ENCODE results near the gene PCSK7. TPM values are rescaled to one million over a fixed set of nuclear protein-coding genes. Genes with fewer than 3 reads are reported as not detected.
"Not testable (repeated sequence)": the region's sequence is repeated elsewhere in the genome, so short reads cannot be mapped to it uniquely, and the experiment has no call there.

PCSK7 gene
- total RNA-seq, 2 experiments from 2014 or later, result 79.3 to 86.9 TPM

DNA sequence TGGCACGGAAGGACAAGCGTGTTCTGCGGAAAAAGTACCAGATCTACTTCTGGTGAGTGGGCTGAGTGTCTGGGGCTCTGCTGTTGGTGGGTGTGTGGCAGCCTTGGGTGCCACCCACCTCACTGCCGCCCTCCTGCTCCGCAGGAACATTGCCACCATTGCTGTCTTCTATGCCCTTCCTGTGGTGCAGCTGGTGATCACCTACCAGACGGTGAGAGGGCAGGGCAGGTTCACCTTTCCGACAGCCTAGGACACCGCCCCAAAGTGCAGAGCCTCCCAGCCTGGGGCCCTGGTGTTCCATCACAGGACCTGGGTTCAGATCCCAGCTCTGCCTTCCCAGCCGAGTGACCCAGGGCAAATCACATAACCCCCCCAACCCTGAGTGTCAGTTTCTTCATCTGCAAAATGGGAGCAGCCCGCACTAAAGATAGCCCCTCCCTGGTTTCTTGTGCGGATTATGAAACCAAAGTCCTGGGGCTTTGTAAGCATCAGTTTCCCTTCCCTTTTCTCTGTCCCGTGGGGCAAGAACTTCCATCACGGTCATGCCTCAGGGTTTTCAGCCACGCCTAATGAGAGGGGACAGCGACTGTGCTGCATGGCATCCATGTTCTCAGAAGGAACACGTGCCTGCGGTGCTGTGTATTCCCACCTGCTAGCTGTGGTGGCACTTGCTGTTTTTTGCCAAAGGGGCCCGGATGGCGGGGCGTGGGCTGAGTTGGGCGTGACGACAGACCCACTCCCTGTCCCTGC lies 42.5 kb downstream of the PCSK7 start:
- POLR2A ChIA-PET, result no interaction called here
- CTCF ChIA-PET, result no interaction called here

DNA sequence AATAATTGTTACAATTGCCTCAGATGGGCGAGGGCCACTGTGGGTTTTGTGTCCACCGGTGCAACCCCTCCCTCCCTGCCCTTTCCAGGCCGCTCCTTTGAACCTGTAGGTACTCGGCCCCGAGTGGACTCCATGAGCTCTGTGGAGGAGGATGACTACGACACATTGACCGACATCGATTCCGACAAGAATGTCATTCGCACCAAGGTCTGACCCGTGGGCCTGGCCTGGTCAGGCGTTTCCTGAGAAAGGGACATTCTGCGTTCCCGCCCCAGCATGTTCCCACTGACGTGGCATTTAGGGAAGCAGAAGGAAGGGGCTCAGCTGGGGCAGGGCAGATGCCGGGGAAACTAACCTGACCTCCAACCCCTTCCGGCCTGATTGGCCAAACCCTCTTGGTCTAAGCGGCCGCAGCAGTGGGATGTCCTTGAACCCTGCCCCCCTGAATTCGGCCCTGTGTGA lies 43.2 kb downstream of the PCSK7 start:
- CTCF ChIA-PET, result no interaction called here
- POLR2A ChIA-PET, result no interaction called here

DNA sequence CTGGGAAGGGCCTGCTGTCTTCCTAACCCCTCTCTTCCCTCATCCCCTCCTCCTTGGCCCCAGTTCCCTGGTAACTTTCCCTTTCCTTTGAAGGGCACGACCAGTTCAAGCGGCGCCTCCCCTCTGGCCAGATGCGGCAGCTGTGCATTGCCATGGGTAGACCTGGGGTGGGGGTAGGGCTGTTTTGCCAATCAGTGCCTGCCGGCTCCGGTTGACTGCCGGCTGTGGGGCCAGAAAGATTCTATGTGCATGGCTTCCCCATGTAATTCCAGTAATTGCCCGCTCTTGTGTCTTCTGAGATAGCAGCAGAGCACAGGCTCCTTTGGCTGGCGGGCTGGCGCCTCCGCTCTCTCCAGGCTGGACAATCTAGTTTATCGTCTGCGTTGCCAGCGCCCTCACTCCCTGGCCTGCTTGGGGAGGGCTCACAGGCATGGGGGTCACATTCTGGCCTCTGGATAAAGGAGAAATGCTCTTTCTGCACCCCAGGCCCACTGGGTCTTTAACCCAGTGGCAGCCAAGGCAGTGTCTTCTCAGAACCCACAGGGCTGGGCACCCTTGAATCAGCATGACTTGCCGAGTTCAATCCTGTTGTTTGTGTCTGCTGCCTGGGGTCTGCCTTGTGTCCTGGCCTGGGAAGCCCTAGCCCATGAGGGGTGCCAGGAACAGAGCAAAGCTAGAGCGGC lies 43.9 kb downstream of the PCSK7 start:
- POLR2A ChIA-PET, result no interaction called here
- CTCF ChIA-PET, result no interaction called here

DNA sequence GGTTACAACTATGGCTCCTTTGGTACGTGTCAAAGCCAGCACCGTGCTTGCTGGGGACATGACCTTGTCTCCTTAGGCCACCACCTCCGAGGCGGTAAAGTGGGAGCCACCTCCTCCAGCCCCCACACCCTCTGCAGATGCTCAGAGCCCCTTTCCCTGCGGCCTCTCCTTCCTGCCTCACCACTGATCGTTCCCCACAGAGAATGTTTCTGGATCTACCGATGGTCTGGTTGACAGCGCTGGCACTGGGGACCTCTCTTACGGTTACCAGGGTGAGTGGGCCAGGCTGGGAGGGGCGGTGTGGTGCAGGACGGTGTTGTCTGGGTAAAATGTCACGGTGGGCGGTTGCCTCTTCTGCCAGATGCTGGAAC lies 44.5 kb downstream of the PCSK7 start:
- ChIA-PET CTCF (no interaction called here), POLR2A (no interaction called here)

DNA sequence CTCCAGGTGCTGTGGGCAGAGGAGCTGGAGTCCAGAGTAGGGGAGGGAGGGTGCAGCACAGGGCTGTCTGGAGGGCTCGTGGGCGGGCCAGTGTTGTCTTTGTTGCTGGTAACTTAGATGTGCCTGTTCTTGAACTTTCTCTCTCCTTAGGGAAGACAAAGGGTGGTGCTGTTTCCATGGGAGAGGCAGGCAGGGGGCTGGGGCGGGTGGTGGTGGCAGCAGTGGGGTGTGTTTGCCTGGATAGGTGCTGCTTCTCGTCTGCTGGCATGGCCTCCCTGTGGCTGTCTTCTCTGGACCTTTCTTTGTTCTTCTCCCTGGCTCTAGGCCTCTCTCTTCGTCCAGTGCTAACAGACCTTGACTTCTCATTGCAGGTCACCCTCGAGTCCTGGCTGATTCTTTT lies 44.9 kb downstream of the PCSK7 start:
- CTCF ChIA-PET, result no interaction called here
- POLR2A ChIA-PET, result no interaction called here

DNA sequence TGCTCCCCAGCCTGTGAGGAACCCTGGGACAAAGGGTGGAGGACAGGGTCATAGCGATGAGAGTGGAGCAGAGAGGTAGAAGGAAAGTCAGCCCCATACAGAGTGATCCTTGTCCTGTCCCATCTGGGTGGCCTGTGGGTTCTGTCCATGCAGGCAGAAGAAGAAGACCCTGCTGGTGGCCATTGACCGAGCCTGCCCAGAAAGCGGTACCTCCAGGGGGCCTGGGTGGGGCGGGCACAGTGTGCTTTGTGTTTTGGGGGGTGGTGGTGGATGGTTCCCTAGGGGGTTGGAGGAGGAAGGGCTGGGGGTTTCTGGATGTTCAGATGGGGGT lies 45.5 kb downstream of the PCSK7 start:
- ChIA-PET CTCF (no interaction called here), POLR2A (interaction anchor here (0.6 to 0.7 kb wide), 2 partner anchors 443 to 862 kb away, joined by 3 to 6 read pairs; no protein-coding TSS in a partner anchor)

DNA sequence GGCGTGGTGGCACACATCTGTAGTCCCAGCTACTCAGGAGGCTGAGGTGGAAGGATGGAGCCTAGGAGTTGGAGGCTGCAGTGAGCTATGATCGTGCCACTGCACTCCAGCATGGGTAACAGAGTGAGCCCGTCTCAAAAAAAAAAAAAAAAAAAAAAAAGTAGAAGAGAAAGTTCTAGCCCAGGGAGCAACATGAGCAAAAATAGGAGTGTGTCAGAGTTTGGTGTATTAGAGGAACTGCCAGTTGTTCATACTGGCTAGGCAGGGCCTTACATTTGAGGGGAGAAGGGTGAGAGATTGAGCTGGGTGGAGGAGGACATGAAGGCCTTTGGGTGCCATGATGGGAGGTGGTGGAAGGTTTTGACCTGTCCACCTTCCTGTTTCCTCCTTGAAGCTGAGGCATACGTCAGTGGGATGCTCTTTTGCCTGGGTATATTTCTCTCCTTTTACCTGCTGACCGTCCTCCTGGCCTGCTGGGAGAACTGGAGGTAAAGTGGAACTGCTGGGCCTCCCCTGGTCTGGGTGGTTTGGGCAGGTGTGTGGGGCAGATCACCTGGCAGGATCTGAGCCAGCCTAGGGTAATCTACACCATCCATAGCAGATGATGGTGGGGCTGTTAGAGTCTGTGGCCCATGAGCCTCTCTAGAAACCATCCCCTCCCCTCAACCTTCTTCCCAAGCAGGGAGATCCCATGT lies 46.0 kb downstream of the PCSK7 start:
- POLR2A ChIA-PET, result interaction anchor here (0.6 to 0.7 kb wide), 2 partner anchors 443 to 863 kb away, joined by 3 to 6 read pairs; no protein-coding TSS in a partner anchor
- CTCF ChIA-PET, result interaction anchor here (0.7 kb wide), 1 partner anchor 58 kb away, joined by 3 read pairs; no protein-coding TSS in a partner anchor

DNA sequence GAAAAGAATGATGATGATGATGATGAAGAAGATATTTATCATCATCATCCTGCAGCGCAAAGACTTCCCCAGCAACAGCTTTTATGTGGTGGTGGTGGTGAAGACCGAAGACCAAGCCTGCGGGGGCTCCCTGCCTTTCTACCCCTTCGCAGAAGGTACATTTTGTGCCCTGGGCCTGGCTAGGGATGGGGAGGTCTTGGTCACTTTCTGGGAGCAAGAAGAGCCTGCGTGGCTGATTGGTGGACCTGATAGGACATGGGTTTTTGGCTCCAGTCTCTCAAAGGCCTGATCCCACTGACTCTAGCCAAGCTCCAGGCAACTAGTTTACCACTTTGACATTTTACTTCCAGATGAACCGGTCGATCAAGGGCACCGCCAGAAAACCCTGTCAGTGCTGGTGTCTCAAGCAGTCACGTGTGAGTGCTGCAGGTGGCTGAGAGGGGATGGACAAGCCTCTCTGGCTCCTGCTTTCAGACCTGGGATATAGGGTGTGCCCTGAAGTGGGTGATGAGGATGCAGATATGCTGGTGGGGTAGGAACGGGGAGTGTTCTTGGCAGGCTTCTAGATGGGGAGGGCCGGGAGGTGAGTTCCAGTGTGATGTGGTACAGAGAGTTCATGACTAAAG lies 48.0 kb downstream of the PCSK7 start:
- POLR2A ChIA-PET, result no interaction called here

DNA sequence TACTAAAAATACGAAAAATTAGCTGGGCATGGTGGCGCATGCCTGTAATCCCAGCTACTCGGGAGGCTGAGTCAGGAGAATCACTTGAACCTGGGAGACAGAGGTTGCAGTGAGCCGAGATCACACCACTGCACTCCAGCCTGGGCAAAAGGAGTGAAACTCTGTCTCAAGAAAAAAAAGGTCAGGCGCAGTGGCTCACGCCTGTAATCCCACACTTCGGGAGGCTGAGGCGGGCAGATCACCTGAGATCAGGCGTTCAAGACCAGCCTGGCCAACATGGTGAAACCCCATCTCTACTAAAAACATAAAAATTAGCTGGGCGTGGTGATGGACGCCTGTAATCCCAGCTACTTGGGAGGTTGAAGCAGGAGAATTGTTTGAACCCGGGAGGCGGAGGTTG lies 48.7 kb downstream of the PCSK7 start:
- CTCF ChIA-PET, result interaction anchor here (0.7 kb wide), 1 partner anchor 60 kb away, joined by 3 read pairs; no protein-coding TSS in a partner anchor

More for the DNA sequence above, 48.0 kb downstream of the PCSK7 start:
- CTCF ChIA-PET, result interaction anchor here (0.7 kb wide), 1 partner anchor 61 kb away, joined by 3 read pairs; no protein-coding TSS in a partner anchor

DNA sequence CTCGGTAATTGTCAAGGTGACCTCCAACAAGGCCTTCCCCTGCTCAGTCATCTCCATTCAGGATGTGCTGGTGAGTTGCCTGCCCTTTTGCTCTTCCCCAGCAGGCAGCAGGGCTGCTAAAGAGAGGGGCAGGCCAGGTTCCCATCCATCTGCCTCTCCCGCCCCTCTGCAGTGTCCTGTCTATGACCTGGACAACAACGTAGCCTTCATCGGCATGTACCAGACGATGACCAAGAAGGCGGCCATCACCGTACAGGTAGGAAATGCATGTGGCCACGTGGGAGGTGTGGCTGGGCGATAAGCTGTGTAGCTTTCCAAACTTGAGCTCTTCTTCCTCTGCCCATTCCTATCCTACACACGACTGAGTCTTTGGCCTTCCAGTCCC lies 49.3 kb downstream of the PCSK7 start:
- ChIA-PET POLR2A (no interaction called here), CTCF (interaction anchor here (2.2 to 3.5 kb wide), 2 partner anchors 39 to 44 kb away, joined by 5 to 22 read pairs; no protein-coding TSS in a partner anchor)

More for the DNA sequence above, 48.7 kb downstream of the PCSK7 start:
- POLR2A ChIA-PET, result not testable (repeated sequence)

DNA sequence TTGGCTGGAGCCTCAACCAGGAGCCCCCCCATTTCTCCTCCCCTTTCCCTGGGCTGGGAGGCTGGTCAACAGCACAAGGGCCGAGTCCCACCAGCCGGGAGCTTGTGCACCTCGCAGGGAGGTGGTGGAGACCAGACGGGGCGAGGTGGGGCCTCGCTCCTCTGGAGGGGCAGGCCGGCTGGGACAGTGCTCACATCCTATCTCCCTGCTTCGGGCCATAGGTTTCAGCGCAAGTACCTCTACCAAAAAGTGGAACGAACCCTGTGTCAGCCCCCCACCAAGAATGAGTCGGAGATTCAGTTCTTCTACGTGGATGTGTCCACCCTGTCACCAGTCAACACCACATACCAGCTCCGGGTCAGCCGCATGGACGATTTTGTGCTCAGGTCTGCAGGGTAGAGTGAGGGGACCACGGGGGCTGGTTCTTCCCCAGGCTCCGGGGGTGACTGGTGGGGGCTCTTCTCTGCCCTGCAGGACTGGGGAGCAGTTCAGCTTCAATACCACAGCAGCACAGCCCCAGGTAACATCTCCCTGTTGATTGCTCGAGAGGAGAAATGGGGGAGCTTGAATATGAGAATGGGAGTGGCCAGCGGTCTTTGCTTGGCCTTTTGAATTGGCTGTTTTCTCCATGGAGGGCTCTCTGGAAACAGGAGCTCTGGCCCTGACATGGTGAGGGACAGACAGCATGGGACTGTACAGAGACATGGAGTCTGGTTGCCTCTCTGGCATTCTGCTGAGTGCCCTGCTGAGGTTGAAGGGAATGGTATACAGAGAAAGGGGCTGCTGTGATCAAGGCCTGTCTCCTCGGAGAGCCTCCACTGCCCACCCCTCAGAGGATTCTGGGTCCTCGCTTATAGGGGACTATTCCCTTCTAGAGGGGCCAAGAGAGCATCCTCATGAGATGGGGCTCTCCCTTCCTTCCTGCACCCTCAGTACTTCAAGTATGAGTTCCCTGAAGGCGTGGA lies 50.0 kb downstream of the PCSK7 start:
- CTCF ChIA-PET, result interaction anchor here (1.4 to 3.5 kb wide), 4 partner anchors 33 to 50 kb away, joined by 4 to 22 read pairs (median 6); partner anchors contain the start of gene PCSK7
- POLR2A ChIA-PET, result no interaction called here

DNA sequence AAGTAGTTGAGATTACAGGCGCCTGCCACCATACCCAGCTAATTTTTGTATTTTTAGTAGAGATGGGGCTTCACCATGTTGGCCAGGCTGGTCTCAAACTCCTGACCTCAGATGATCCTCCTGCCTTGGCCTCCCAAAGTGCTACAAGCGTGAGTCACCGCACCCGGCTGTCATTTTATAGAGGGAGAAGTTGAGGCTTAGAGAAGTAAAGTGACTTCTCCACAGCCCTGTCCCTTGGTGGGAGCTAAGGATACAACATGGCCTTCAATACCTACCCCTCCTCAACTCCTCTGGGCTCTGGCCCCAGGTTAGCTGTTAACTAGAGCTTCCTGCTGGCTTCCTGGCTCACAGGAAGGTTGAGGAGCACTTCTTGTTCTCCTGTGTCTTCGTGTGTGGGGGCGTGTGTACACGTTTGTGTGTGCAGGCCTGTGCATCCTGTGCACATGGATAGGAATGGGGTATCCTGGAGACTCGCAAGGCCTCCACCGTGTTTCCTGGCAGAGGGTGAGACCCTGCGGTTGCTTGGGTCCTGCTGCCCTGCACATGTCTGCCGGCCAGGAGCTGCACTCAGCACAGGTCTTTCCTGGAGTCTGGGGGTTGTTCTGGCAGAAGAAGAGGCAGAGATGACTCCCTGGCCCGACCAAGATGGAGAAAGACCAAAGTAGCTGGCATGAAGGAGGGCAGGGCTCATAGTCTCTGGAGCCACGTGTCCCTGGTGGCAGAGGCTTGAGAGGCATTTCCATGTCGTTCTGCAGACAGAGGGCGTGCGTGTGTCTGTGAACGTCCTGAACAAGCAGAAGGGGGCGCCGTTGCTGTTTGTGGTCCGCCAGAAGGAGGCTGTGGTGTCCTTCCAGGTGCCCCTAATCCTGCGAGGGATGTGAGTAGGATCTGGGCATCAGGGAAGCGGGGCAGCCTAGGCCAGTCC lies 51.0 kb downstream of the PCSK7 start:
- POLR2A ChIA-PET, result interaction anchor here (1.2 kb wide), 1 partner anchor 50 kb away, joined by 4 read pairs; no protein-coding TSS in a partner anchor
- CTCF ChIA-PET, result interaction anchor here (0.7 to 3.5 kb wide), 5 partner anchors 32 to 50 kb away, joined by 3 to 22 read pairs (median 5); partner anchors contain the start of gene PCSK7

DNA sequence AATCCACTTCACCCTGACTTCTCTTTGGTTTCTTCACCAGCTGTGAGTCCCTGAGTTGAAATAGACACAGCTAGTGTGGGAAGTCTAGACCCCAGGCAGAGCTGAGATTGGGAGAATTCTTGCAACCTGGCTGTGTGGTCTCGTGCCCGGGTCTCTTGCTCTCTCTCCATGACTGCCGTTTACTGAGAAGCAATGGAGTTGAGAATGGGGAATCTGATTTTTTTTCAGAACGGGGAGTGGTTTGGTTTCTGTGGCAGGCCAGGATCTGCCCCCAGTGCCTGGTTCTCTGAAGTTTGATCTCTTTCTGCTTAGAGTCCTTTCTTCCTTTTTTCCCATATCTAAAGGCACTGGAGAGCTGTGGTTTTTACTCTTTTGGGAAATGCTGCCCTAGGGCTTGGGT lies 51.9 kb downstream of the PCSK7 start:
- POLR2A ChIA-PET, result interaction anchor here (1.2 kb wide), 1 partner anchor 51 kb away, joined by 4 read pairs; no protein-coding TSS in a partner anchor
- CTCF ChIA-PET, result interaction anchor here (0.6 to 3.5 kb wide), 3 partner anchors 31 to 61 kb away, joined by 4 to 22 read pairs (median 4); no protein-coding TSS in a partner anchor

DNA sequence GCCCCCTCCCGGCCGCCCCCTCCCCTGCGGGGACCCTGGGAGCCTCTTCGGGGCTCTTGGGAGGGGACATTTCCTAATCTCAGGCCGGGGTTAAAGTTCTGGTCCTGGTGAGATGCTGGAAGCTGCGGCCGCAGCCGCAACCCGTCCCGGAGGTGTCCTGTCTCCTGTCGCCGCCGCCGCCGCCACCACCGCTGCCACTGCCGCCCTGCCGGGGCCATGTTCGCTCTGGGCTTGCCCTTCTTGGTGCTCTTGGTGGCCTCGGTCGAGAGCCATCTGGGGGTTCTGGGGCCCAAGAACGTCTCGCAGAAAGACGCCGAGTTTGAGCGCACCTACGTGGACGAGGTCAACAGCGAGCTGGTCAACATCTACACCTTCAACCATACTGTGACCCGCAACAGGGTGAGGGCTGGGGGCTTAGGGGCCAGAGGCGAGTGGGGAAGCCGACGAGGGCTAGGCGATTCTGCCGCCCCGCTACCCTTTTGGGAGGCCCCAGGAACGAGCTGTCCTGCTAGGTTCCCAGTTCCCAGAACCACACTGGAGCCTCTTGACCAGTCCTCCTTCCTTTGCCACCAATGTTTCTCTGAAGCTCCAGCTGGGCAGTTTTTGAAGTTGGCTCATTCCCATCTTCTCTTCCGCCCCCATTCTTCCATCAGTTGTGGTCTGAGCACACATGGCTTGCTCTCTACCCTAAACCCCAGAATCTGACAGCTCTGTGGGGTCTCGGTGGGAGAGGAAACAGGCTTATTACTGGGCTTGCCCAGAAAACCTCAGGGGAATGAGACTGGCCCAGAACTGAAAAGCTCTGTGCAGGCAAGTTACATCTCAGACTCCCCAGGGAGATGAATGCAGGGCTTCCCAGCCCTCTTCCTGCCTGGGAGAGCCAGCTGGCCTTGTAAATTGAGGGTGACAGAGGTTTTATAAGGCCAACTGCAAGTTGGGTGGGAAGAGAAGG lies 52.5 kb downstream of the PCSK7 start:
- POLR2A ChIA-PET, result interaction anchor here (0.6 to 1.3 kb wide), 5 partner anchors 27 to 396 kb away, joined by 3 to 8 read pairs (median 4); partner anchors contain the start of gene PAFAH1B2
- CTCF ChIA-PET, result interaction anchor here (1.2 to 3.5 kb wide), 4 partner anchors 28 to 388 kb away, joined by 3 to 22 read pairs (median 7); partner anchors contain the start of gene APOA5

DNA sequence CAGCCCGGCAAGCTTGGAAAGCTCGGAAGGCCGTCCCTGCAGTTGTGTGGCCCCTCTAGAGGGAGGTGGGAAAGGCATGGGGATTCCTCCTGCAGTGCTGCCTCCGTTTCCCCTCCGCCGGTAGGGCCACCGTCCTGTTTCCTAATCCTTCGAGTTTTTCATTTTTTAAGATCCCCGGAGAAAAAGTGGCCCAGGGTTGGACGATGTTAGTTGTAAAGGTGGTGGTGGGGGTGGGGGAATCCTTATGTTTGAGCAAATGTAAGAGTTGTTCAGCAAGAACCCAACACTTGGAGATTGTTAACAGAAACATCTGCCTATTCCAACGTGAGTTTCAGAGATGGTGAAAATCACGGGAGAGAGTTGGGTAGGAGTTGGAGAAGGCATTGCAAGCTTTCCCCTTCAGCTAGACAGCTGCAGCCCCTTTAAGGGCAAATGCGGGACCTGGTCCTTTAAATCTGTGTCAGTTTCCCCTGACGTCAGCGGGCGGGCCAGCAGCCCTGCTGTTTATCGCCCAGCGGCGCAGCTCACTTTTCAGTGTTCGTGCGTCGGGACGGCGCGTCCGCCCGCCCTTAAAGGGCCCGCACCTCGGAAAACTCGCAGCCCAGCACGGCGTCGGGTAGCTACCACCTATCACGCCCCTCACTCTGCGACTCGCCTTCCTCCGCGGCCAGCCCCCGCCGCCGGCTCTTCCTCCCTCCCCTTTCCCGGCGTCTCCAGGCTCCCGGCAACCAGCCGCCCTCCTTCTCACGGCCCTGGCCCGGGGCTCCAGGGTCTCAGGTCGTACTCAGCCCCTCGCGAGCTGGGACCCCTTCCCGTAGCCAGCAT lies 53.5 kb downstream of the PCSK7 start, which contains the start of gene SIDT2:
Gene SIDT2 (plus strand): TSS at position 534 of the 825 bp plus-strand sequence. CDS start 521 bp downstream, outside the sequence.
- ChIA-PET POLR2A (interaction anchor here (0.9 to 1.3 kb wide), 3 partner anchors 27 to 35 kb away, joined by 3 to 6 read pairs (median 4); partner anchors contain the start of gene PAFAH1B2), CTCF (interaction anchor here (0.5 to 1.9 kb wide), 4 partner anchors 27 to 387 kb away, joined by 3 to 10 read pairs (median 4); partner anchors contain the start of gene APOA5)

All from activated CD8-positive, alpha-beta memory T cell treated with anti-CD3 and anti-CD28 coated beads for 36 hours (primary cell).